Measurements from ENCODE around the gene RARS1. TPM values are rescaled to one million over a fixed set of nuclear protein-coding genes. Genes with fewer than 3 reads are reported as not detected.

The RARS1 gene
- total and polyA plus RNA-seq, 2 experiments from 2014 or later: 75.1 to 129 TPM

DNA sequence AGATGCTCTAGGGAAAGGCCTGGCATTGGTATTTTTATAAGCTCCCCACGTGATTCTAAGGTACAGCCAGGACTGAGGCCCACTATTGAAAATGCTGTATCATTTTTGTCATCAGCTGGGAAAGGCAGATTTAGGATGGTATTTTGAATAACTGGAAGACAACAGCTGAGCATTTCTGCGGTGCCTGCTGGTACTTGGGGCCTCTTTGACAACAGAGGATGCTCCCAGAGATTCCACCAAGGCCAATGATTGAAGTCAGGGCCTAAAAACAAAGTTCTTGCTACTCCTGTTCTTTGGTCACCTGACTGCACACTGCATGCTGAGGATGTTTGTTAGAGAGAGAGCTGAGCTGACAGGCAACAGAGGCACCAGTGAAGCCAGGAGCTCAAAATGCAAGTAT lies 50.9 kb downstream of the RARS1 start:
- Histone ChIP-seq H3K4me1 (ENCODE audit: insufficient read depth) (peaks cover 7% of the 10 kb centered on the region), H3K36me3 (ENCODE audit: insufficient read depth) (no peaks in the 10 kb centered on the region), H3K27ac (ENCODE audit: low read depth) (no peak overlapping the region), H3K4me2 (no peak overlapping the region), H3F3A (replicated peaks; ENCODE audit: low read depth) (0 out of 2 replicates have a peak, but pooled peaks cover 3% of the 10 kb centered on the region), H3K79me2 (replicated peaks; ENCODE audit: insufficient read depth) (no peaks in the 10 kb centered on the region), H3K9me2 (ENCODE audit: insufficient read depth) (no peaks in the 10 kb centered on the region), H3K4me3 (no peak overlapping the region), H4K20me1 (replicated peaks; ENCODE audit: insufficient read depth) (no peaks in the 10 kb centered on the region), H3K27me3 (ENCODE audit: insufficient read depth) (no peaks in the 10 kb centered on the region), H2AFZ (no peak overlapping the region)
- Mint-ChIP-seq H3K27me3 (ENCODE audit: insufficient read depth, low read depth, poor library complexity) (peaks cover 8% of the 10 kb centered on the region), H3K4me1 (peaks cover 8% of the 10 kb centered on the region), H3K4me3 (no peak overlapping the region), H3K27ac (no peak overlapping the region), H3K9me3 (no peaks in the 10 kb centered on the region), H3K36me3 (ENCODE audit: low read depth) (no peaks in the 10 kb centered on the region)
- DNase-seq (ENCODE audit: low spot score) (no peak), ATAC-seq (no peak)
- TF ChIP-seq ZNF114 (CRISPR knock-in tag; IDR thresholded peaks at IDR 0.05): no peak
- no peak for TF ChIP-seq POLR2AphosphoS5 (IDR thresholded peaks at IDR 0.05; ENCODE audit: low read depth)
- no peak for TF ChIP-seq EZH2phosphoT487 (IDR thresholded peaks at IDR 0.05; ENCODE audit: unreplicated experiment)
- no peak for TF ChIP-seq CREB1 (CRISPR knock-in tag; IDR thresholded peaks at IDR 0.05; ENCODE audit: low read depth)

DNA sequence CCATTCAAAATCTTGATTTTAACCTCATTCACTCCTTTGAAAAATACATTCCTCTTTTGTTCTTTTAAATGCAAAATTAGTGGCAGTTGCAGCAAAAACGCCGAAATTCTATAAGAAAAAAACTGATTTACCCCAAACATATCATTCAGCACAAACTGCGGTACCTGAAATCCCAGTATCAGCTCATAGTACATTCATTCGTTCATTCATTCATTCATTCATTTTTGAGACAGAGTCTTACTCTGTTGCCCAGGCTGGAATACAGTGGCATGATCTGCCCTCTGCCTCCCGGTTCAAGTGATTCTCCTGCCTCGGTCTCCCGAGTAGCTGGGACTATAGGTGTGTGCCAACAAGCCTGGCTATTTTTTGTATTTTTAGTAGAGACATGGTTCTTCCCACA lies 63.3 kb downstream of the RARS1 start:
- H3K36me3 ChIP-seq (ENCODE audit: insufficient read depth): peaks cover 8% of the 10 kb centered on the region; the same call in 1 of the 2 replicates

More for the DNA sequence above, 63.3 kb downstream of the RARS1 start:
- peaks cover 27% of the 10 kb centered on the region; the same call in 2 of the 3 replicates for H3K36me3 Mint-ChIP-seq (ENCODE audit: low read depth)
- DNase-seq (ENCODE audit: low spot score) (no peak), ATAC-seq (no peak)
- no peaks in the 10 kb centered on the region for H3K4me1 ChIP-seq (ENCODE audit: insufficient read depth)
- H3K79me2 ChIP-seq (replicated peaks; ENCODE audit: insufficient read depth): peaks cover 22% of the 10 kb centered on the region; the same call in 1 of the 2 replicates
- no peak overlapping the region for H3K4me2 ChIP-seq
- H2AFZ ChIP-seq: no peak overlapping the region
- no peaks in the 10 kb centered on the region for H3K9me2 ChIP-seq (ENCODE audit: insufficient read depth)
- H3F3A ChIP-seq (replicated peaks; ENCODE audit: low read depth): no peaks in the 10 kb centered on the region
- no peak overlapping the region for H3K4me3 Mint-ChIP-seq
- TF ChIP-seq NANOG (IDR thresholded peaks at IDR 0.05; ENCODE audit: borderline replicate concordance) (no peak), ZNF331 (CRISPR knock-in tag; IDR thresholded peaks at IDR 0.05; ENCODE audit: low read depth) (no peak), STAT1 (IDR thresholded peaks at IDR 0.05; ENCODE audit: unreplicated experiment) (no peak), POLR2AphosphoS5 (IDR thresholded peaks at IDR 0.05; ENCODE audit: low read depth) (no peak)
- TF ChIP-seq, protein P1, sequence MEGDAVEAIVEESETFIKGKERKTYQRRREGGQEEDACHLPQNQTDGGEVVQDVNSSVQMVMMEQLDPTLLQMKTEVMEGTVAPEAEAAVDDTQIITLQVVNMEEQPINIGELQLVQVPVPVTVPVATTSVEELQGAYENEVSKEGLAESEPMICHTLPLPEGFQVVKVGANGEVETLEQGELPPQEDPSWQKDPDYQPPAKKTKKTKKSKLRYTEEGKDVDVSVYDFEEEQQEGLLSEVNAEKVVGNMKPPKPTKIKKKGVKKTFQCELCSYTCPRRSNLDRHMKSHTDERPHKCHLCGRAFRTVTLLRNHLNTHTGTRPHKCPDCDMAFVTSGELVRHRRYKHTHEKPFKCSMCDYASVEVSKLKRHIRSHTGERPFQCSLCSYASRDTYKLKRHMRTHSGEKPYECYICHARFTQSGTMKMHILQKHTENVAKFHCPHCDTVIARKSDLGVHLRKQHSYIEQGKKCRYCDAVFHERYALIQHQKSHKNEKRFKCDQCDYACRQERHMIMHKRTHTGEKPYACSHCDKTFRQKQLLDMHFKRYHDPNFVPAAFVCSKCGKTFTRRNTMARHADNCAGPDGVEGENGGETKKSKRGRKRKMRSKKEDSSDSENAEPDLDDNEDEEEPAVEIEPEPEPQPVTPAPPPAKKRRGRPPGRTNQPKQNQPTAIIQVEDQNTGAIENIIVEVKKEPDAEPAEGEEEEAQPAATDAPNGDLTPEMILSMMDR (conservative IDR thresholded peaks at IDR 0.05; ENCODE audit: low read depth in 2 of 2): no peak
- TF ChIP-seq, protein P2, sequence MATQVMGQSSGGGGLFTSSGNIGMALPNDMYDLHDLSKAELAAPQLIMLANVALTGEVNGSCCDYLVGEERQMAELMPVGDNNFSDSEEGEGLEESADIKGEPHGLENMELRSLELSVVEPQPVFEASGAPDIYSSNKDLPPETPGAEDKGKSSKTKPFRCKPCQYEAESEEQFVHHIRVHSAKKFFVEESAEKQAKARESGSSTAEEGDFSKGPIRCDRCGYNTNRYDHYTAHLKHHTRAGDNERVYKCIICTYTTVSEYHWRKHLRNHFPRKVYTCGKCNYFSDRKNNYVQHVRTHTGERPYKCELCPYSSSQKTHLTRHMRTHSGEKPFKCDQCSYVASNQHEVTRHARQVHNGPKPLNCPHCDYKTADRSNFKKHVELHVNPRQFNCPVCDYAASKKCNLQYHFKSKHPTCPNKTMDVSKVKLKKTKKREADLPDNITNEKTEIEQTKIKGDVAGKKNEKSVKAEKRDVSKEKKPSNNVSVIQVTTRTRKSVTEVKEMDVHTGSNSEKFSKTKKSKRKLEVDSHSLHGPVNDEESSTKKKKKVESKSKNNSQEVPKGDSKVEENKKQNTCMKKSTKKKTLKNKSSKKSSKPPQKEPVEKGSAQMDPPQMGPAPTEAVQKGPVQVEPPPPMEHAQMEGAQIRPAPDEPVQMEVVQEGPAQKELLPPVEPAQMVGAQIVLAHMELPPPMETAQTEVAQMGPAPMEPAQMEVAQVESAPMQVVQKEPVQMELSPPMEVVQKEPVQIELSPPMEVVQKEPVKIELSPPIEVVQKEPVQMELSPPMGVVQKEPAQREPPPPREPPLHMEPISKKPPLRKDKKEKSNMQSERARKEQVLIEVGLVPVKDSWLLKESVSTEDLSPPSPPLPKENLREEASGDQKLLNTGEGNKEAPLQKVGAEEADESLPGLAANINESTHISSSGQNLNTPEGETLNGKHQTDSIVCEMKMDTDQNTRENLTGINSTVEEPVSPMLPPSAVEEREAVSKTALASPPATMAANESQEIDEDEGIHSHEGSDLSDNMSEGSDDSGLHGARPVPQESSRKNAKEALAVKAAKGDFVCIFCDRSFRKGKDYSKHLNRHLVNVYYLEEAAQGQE (IDR thresholded peaks at IDR 0.05; ENCODE audit: unreplicated experiment): no peak
- H3K4me1 Mint-ChIP-seq: no peaks in the 10 kb centered on the region; the same call in 2 of the 3 replicates
- H4K20me1 ChIP-seq (replicated peaks; ENCODE audit: insufficient read depth): peaks cover 9% of the 10 kb centered on the region; the same call in 1 of the 2 replicates
- H3K27me3 ChIP-seq (ENCODE audit: insufficient read depth): no peaks in the 10 kb centered on the region
- no peak overlapping the region for H3K4me3 ChIP-seq
- peaks cover 4% of the 10 kb centered on the region for H3K27me3 Mint-ChIP-seq (ENCODE audit: insufficient read depth, low read depth, poor library complexity)
- H3K9me3 Mint-ChIP-seq: no peaks in the 10 kb centered on the region
- no peak overlapping the region for H3K27ac ChIP-seq (ENCODE audit: low read depth)
- no peak overlapping the region for H3K27ac Mint-ChIP-seq
